HUDEP-2 (cell line): ENCODE data around the gene IRF5.

ENCODE experiments used
- DNase-seq, 76 experiments: peaks; one replicate each; lab custom pipeline; 2025; ENCODE audit not compliant: unreplicated experiment in 76 of 76; lab: John Stamatoyannopoulos, UW

Gene IRF5

DNA sequence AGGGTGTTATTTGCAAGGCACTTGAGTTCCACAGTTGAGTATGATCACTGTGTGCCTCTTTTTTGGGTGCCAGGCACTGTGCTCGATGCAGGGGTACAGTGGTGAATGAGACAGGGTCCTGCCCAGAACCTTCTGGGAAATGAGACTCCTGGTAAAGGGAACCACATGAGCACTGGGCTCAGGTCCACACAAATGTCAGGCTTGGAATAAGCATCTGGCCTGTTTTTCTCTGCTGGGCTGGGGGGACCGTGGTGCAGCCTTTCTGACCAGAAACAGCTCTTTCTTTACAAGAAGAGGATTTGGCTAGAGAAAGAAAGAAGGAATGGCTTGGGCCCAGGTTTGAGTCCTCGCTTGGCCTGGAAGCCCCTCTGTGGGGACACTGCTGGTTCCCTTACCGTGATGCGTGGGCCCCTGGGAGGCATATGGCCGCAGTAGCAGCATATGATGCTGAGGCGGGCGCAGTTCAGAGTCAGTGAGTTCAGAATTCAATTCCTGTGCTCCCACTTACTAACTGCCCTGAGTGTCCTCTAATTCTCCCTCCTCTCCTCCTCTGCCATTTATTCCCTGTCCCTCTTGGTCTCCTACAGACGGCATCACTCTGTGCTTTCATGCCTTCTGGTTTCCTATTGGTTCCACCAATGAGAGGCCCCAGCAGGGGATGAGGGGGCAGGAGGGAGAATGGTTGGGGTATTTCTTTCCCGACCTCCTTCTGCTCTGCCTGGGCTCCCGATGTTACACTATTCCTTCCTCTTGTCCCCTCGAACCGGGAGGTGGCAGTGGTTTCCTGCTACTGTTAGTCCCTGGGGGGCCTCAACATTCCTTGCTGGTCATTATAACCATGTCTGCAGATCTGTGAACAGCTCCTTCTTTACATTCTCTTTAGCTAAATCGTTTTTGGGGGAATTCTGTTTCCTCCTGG, 17.6 kb upstream of the IRF5 start:
- no peak for DNase-seq

DNA sequence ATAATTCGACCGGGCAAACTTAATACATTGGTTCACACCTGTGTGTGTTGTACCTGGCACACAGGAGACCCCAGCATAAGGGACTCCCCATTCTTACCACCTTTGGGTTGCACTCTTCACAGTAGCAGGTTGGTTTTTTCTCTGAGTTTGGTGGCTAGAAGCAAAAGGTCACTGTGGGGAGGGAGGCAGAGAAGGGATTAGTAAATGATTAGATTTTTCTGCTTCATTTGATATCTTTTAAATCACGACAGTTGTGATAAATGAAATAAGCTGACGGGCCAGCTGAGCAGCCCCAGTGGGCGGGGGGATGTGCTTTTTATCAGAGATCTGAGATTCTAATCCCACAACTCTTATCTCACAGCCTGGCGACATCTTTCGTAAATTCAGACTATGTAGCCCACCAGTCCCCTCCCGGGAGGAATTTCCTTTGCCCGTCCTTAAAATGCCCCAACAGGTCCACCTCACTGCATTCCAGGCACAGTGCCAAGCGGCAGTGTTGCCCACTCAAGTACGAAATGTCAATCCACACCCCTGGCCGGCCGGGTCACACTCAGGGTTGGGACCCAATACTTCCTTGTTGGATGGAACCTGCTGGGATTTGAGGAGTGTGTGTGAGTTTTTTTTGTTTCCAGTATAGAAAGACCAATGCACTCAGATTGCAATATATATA, 16.7 kb upstream of the IRF5 start:
- DNase-seq: no peak

DNA sequence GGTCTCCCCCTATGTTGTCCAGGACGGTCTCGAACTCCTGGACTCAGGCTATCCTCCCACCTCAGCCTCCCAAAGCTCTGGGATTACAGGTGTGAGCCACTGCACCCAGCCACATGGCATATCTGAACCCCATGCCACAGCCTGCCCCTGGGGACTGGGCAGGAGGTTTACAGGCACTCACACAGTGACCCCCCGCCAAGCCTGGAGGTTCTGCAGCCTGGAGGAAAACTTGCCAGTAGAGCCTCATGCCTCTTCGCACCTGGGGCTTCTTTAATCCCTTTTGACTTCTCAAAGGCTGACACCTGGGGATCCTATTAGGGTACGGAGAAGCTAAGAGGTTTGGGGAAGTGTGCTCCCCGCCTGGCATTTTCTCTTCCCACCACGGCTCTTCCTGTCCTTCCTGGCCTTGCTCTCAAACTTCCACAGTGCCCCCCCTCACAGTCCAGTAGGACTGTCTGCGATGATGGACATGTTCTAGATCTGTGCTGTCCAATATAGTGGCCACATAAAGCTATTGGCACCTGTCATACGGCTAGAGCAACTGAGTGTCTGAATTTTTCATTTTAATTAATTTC, 15.8 kb upstream of the IRF5 start:
- no peak for DNase-seq

DNA sequence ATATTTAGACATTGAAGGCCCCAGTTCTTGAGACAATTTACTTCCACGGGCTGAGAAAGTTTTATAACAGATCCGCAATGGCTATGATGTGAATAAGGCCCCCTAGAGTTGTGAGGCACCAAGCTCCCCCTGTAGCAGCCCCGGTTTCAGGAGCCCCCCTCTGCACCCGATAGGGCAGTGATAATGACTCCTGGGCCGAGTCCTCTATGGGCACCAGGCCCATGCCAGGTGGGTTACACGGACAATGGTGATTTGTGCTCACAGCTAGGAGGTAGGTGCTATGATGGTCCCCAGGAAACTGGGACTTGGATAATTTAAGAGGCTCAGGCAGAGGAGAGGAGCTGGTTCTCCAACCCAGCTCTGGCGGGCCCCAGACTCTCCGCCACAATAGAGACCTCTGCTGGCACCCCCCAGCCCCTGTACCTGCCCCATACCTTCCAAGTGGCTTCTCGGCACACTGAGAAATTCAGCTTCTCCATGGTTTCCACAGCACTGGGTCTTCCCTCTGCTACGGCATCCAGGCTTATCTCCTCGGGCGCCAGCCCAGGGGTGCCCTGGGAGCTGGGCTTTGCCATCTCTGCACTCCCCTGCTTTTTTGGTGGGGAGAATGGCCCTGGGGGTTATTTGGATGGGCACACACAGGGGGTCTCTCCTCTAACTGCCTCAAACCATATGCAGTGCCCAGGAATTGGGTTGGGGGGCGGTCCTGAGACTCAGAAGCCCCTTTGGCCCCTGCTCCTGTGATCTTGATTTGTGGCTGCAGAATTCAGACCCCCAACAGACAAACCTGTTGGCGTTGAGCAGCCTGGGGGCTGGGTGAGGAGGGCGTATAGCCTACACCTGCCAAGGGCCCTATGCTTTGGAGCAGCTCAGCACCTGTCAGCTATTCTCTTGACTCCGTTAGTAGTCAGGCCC, 15.0 kb upstream of the IRF5 start:
- no peak for DNase-seq

GRCh38 chr7:128923411-128923800, 14.3 kb upstream of the IRF5 start:
- DNase-seq: no peak

DNA sequence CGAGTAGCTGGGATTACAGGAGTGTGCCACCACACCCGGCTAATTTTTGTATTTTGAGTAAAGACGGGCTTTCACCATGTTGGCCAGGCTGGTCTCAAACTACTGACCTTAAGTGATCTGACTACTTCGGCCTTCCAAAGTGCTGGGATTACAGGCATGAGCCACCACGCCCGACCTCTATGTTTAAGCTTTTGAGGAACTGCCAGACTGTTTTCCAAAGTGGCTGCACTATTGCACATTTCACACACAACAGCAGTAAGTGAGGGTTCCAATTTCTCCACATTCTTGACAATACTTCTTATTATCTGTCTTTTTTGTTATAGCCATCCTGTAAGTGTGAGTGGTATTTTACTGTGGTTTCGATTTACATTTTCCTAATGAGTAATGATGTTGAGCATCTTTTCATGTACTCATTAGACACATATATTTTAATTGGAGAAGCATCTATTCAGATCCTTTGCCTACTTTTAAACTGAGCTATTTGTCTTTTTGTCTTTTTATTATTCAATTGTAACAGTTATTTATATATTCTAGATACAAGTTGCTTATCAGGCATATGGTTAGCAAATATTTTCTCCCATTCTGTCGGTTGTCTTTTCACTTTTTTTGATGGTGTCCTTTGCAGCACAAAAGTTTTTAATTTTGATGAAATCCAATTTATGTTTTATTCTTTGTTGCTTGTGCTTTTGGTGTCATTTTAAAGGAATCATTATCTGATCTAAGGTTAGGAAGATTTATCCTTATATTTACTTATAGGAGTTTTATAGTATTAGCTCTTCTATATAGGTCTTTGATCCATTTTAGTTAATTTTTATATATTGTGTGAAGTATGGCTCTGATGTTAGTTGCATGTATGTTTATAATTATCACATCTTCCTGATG, 12.8 kb upstream of the IRF5 start:
- no peak for DNase-seq

GRCh38 chr7:128928159-128928813, 9.4 kb upstream of the IRF5 start:
- no peak for DNase-seq

- no peak for DNase-seq
Measured at GRCh38 chr7:128928882-128929788, 8.6 kb upstream of the IRF5 start.

GRCh38 chr7:128931190-128931798, 6.4 kb upstream of the IRF5 start:
- DNase-seq: no peak

GRCh38 chr7:128931965-128932861, 5.5 kb upstream of the IRF5 start:
- no peak for DNase-seq

DNA sequence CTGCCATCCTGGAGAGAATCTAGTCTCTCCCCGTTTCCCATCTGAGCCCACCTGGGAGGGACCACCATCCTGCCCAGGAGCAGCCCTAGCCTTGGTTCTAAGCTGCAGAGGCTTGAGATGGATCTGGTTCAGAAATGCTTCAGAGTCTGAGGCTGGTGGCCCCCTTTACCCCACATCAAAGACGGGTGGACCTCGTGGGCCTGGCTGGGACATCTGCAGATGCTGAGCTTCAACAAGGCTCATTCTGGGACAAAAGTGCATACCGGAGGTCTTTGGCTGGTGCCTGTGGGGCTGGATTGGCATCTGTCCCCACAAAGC, 4.9 kb upstream of the IRF5 start:
- no peak for DNase-seq

DNA sequence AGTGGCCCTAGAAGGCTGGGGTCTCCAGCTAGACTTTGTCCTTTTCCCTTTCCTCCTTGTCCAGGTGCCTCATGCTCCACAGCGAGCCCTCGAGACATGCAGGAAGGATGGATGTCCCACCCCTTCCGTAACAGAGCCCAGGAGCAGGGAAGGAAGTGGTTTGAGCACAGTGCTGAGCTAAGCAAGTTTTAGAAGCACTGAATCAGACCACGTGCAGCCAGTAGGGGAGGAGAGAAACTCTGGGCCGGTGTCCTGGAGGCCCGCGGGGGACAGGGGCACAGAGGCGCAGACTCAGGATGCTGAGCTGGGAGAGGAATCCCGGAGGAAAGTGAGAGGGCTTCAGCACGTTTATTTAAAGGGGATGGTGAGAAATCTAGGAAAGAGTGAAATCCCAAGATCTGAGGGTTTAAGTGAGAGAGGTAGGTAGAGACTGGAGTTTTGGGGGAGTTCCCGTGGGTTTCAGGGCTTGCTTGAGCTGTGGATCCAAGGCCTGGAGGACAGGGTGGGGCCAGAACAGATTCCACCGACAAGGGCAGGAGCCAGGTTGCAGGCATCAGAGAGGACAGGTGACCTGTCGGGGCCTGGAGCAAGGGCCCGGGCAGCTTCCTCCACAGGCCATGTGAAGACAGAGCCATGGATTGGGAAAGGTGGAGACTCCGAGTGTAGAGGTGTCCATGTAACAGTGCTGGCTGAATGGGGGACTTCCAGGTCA, 4.4 kb upstream of the IRF5 start:
- no peak for DNase-seq

DNA sequence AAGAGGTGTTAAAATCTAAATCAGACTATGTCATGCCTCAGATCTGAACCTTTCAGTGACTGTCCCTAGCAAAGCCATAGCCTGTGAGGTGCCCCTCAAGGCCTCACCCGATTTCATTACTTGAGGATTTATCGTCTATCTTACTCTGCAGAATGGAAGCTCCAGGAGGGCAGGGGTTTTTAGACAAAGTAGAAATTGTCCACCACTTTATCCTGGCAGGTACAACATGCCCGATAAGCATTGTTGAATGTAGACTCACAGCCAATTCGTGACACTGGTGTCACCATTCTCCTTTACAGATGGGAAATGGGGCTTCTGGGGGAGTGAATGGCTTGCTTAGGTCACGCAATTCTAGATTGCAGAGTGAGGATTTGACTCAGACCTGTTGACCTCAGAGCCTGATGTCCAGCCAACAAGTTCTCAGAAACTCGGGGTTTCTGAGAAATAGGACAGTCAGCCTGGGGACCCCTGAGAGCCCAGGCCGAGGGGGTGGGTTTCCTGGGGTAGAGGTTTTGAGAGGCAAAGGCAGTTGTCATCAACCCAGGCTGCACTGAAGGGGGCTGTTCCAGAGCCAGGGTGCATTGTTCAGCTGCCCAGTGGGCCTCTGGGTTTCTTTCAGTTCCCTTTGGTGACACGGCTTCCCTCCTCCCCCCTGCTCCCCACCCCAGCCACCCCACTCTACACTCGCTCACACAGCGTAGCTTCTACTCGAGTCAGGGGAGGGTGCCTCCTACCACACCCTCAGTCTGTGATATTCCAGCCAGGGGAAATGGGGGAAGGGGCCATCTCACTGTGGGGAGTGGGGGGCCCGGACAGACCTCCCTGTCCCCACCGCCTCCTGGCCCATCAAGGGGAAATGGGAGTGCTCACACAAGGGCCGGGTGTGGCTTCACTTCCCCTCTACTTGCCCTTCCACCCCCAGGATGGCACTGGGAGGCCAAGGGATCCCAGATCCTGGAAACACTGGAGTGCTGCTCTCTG, 3.1 kb upstream of the IRF5 start:
- no peak for DNase-seq

DNA sequence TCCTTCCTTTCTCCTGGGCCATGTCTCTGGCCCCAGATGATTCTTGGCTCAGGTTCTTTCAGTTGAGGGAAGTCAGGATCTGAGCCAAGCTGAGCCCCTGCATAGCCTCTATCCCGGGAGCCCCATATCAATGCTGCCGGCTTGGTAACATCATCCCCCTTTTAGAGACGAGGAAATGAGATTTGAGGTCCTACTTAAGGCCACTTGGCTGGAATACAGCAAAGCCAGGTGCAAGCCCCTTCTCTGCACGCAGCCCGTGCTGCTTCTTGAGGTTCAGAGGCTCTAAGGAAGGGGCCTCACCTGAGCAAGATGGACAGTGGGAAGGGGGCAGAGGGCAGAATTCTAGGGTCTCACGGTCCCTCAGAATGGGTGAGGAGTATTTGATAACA, 2.4 kb upstream of the IRF5 start:
- no peak for DNase-seq

DNA sequence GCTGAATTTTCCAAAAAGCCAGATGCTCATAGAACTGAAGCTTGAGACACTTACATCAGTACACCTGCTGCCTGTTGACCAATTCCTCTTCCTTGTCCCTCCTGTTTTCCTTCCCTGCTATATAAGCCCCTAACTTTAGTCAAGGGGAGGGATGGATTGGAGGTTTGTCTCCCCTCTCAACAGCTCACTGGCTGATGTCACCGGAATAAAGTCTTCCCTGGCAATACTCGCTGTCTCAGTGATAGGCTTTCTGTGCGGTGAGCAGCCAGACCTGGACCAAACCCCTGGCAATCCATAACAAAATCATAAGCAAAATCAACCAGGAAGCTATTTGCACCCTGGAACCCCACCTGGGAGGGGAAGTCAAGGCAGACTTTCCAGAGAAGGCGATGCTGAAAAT, 929 bp upstream of the IRF5 start:
- DNase-seq: no peak
